GM23248 (cell line): Measurements from ENCODE around the gene FAM167B.

Experiments
- EZH2 ChIP-seq: fragments of 200-600 bp; sonication (generic); IDR thresholded peaks from 2 replicates; pipeline ENCODE4 v1.6.1; 2018; ENCODE audit warnings: antibody characterized with exemption, mild to moderate bottlenecking; ENCODE audit not compliant: insufficient read depth, poor library complexity, severe bottlenecking
- EZH2phosphoT487 ChIP-seq: fragments of 200-600 bp; sonication (generic); IDR thresholded peaks from 2 replicates; pipeline ENCODE4 v1.6.1; 2018; ENCODE audit warnings: antibody characterized with exemption, moderate library complexity, mild to moderate bottlenecking, low read depth; ENCODE audit not compliant: insufficient read depth

- no peak for TF ChIP-seq EZH2phosphoT487
- TF ChIP-seq EZH2: no peak
These were observed 49.2 kb upstream of the FAM167B start for GRCh38 chr1:32197837-32198236.
